Suprapubic skin (tissue), 4 donors: ENCODE results near the gene RGMA. TPM values are rescaled to one million over a fixed set of nuclear protein-coding genes. Genes with fewer than 3 reads are reported as not detected.
A peak's percentile ranks its signal among the peaks of the same experiment; 100 is the strongest.

Experiments used
- DNase-seq, 2 donors: peaks; one replicate each; pipeline ENCODE4 v3.0.0-alpha.2; 2019; ENCODE audit warnings: low spot score in 2 of 2
- H3K27ac ChIP-seq: fragments of 200-600 bp; sonication (generic); one replicate; pipeline ENCODE4 v1.5.1; 2019
- H3K27me3 ChIP-seq: fragments of 200-600 bp; sonication (generic); one replicate; pipeline ENCODE4 v1.5.1; 2019
- H3K36me3 ChIP-seq: fragments of 200-600 bp; sonication (generic); one replicate; pipeline ENCODE4 v1.5.1; 2019
- H3K4me1 ChIP-seq: fragments of 200-600 bp; sonication (generic); one replicate; pipeline ENCODE4 v1.5.1; 2019
- H3K4me3 ChIP-seq: fragments of 200-600 bp; sonication (generic); one replicate; pipeline ENCODE4 v1.5.1; 2019; ENCODE audit warnings: mild to moderate bottlenecking
- H3K9me3 ChIP-seq: fragments of 200-600 bp; sonication (generic); one replicate; pipeline ENCODE4 v1.5.1; 2019
- CTCF ChIP-seq, 2 donors: fragments of 200-600 bp in 1 of 2; fragments of 450-650 bp in 1 of 2; sonication (generic) in 1 of 2; IDR thresholded peaks; one replicate each; pipeline ENCODE4 v1.5.1; 2016 to 2019; ENCODE audit warnings: antibody characterized with exemption in 2 of 2, mild to moderate bottlenecking in 1 of 2, moderate library complexity in 1 of 2
- EP300 ChIP-seq: sonication (generic); formaldehyde crosslinking; IDR thresholded peaks from one replicate; pipeline ENCODE4 v1.6.1; 2017; ENCODE audit warnings: antibody characterized with exemption
- POLR2A ChIP-seq, 2 donors: fragments of 450-650 bp; IDR thresholded peaks; one replicate each; pipeline ENCODE4 v1.6.1; 2017; ENCODE audit warnings: antibody characterized with exemption in 2 of 2, mild to moderate bottlenecking in 2 of 2, moderate library complexity in 2 of 2
- POLR2AphosphoS5 ChIP-seq, 3 donors: sonication (generic); formaldehyde crosslinking; IDR thresholded peaks; one replicate each; pipeline ENCODE4 v1.6.1; 2017; ENCODE audit warnings: antibody characterized with exemption in 3 of 3
- WGBS: methylation state at CpG from one replicate; pipeline ENCODE4 v1.1.5; 2018; 5-methylcytosine and 5-hydroxymethylcytosine counted together
- total RNA-seq, 4 donors: library from RNA; depleted of rRNA; stranded (reverse); fragments of >200 nt; gene quantifications; one replicate each; pipeline ENCODE4 v1.1.0, GENCODE V29; 2016

Gene RGMA
- total RNA-seq, 4 donors from 2014 or later = 11.1 to 18.7 (median 15.6) TPM

GRCh38 chr15:93024716-93025624, 64.0 kb downstream of the RGMA start:
- no peaks in the 10 kb centered on the region for H3K27me3 ChIP-seq
- peaks cover 37% of the 10 kb centered on the region for H3K4me1 ChIP-seq
- no peak overlapping the region for H3K4me3 ChIP-seq
- WGBS = 84% methylated on average over 5 of the region's 8 CpGs
- no peak overlapping the region for H3K27ac ChIP-seq
- peak; percentile 49 to 52 for DNase-seq
- H3K9me3 ChIP-seq = no peaks in the 10 kb centered on the region
- H3K36me3 ChIP-seq = peaks cover 68% of the 10 kb centered on the region
- no peak for TF ChIP-seq POLR2AphosphoS5 (IDR thresholded peaks at IDR 0.05)
- no peak for TF ChIP-seq CTCF (IDR thresholded peaks at IDR 0.05)
- no peak for TF ChIP-seq POLR2A (IDR thresholded peaks at IDR 0.05)
- TF ChIP-seq EP300 = no peak

- 98% methylated on average over 10 of the region's 10 CpGs for WGBS
- no peaks in the 10 kb centered on the region for H3K27me3 ChIP-seq
- H3K36me3 ChIP-seq = peaks cover 74% of the 10 kb centered on the region
- H3K4me3 ChIP-seq = no peak overlapping the region
- peak in 1 of 2 donors; percentile 53 for DNase-seq
- TF ChIP-seq POLR2A (IDR thresholded peaks at IDR 0.05) (no peak), CTCF (IDR thresholded peaks at IDR 0.05) (no peak), EP300 (no peak)
- no peak overlapping the region for H3K27ac ChIP-seq
- H3K4me1 ChIP-seq = peaks cover 31% of the 10 kb centered on the region
- H3K9me3 ChIP-seq = no peaks in the 10 kb centered on the region
Observed at GRCh38 chr15:93024293-93024692, 64.7 kb downstream of the RGMA start.

DNA sequence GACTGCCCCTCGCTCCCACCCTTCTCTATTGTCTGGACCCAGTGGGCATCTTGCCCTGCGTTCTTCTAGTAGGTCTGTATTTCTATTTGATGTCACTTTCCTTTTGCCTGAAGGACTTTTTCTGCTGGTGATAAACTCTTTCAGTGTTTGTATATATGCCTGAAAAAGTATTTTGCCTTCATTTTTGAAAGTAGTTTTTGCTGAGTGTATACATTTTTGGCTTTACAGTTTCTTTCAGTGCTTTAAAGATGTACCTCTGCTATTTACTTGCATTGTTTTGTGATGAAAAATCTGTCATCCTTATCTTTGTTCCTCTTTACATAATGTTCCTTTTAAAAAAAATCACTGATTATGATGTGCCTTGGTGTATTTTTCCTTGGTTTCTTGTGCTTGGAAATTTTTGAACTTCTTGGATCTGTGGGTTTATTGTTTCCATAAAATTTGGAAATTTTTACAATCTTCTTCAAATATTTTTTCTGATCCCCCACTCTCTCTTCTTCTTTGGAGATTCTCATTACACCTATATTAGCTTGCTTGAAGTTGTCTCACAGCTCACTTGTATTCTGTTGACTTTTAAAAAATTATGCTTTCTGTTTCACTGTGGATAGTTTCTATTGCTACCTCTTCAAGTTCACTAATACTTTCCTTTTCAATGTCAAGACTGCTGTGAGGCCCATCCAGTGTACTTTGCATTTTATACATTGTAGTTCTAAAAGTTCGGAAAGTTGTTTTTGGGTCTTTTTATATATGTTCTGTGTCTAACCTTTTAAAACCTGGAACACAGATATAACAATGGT, 67.8 kb downstream of the RGMA start:
- TF ChIP-seq POLR2A (IDR thresholded peaks at IDR 0.05) = no peak
- WGBS = 97% methylated on average over 3 of the region's 3 CpGs
- H3K27me3 ChIP-seq = no peaks in the 10 kb centered on the region
- DNase-seq = no peak
- peaks cover 96% of the 10 kb centered on the region for H3K36me3 ChIP-seq
- no peaks in the 10 kb centered on the region for H3K4me1 ChIP-seq
- H3K9me3 ChIP-seq = no peaks in the 10 kb centered on the region
- H3K27ac ChIP-seq = no peak overlapping the region
- no peak overlapping the region for H3K4me3 ChIP-seq

DNA sequence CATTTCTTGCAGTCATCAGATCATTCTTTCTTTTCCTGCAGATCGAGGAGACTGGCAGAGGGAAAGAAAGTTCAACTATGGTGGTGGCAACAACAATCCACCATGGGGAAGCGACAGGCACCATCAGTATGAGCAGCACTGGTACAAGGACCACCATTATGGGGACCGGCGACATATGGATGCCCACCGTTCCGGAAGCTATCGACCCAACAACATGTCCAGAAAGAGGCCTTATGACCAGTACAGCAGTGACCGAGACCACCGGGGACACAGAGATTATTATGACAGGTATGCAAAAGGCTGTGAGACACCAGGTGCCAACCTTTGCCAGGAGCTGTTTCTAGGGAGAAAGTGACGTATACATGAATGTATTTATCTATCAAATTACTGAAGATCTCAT, 69.0 kb downstream of the RGMA start:
- 95% methylated on average over 10 of the region's 10 CpGs for WGBS
- Histone ChIP-seq H3K9me3 (no peaks in the 10 kb centered on the region), H3K36me3 (peaks cover 98% of the 10 kb centered on the region), H3K4me3 (no peak overlapping the region), H3K27ac (no peak overlapping the region), H3K4me1 (no peaks in the 10 kb centered on the region), H3K27me3 (no peaks in the 10 kb centered on the region)
- TF ChIP-seq POLR2A (IDR thresholded peaks at IDR 0.05) = no peak
- DNase-seq = peak in 1 of 2 donors; percentile 53

GRCh38 chr15:93019090-93019489, 69.9 kb downstream of the RGMA start:
- no peak overlapping the region for H3K4me3 ChIP-seq
- TF ChIP-seq CTCF (IDR thresholded peaks at IDR 0.05) = no peak
- no peak for TF ChIP-seq POLR2AphosphoS5 (IDR thresholded peaks at IDR 0.05)
- TF ChIP-seq EP300 = no peak
- no peak for TF ChIP-seq POLR2A (IDR thresholded peaks at IDR 0.05)
- DNase-seq = no peak
- 96% methylated on average over 7 of the region's 7 CpGs for WGBS
- no peaks in the 10 kb centered on the region for H3K9me3 ChIP-seq
- H3K4me1 ChIP-seq = no peaks in the 10 kb centered on the region
- H3K27ac ChIP-seq = no peak overlapping the region
- H3K36me3 ChIP-seq = peaks cover 98% of the 10 kb centered on the region
- no peaks in the 10 kb centered on the region for H3K27me3 ChIP-seq

DNA sequence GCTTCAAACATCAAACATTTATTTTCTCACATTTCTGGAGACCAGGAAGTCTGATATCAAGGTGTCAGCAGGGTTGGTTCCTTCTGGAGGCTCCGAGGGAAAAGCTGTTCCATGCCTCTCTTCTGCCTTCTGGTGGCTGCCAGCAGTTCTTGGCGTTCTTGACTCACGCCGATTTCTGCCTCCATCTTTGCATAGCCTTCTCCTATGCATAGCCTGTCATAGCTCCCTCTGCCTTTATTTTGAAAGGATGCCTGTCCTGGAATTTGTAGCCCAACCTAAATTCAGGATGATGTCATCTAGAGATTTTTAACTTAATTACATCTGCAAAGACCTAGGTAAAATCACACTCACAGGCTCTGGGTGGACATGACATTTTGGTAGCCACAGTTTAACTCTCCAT, 70.4 kb downstream of the RGMA start:
- no peak for TF ChIP-seq POLR2A (IDR thresholded peaks at IDR 0.05)
- TF ChIP-seq CTCF (IDR thresholded peaks at IDR 0.05) = no peak
- Histone ChIP-seq H3K27me3 (no peaks in the 10 kb centered on the region), H3K4me3 (no peak overlapping the region), H3K27ac (no peak overlapping the region), H3K9me3 (no peaks in the 10 kb centered on the region), H3K36me3 (peaks cover 98% of the 10 kb centered on the region), H3K4me1 (no peaks in the 10 kb centered on the region)
- WGBS = 88% methylated on average over 4 of the region's 4 CpGs
- DNase-seq = no peak
